Astrocyte (in vitro differentiated cells and primary cell): ENCODE results near the gene POU6F2. TPM values are rescaled to one million over a fixed set of nuclear protein-coding genes. Genes with fewer than 3 reads are reported as not detected.

ENCODE experiments used
- DNase-seq: peaks from one replicate; pipeline ENCODE4 v3.0.0-alpha.2; 2010; ENCODE audit warnings: low read depth
- FAIRE-seq: peaks from 2 replicates; lab custom pipeline; 2011; peaks lifted over from hg19 to GRCh38; lab: Jason Lieb, UNC
- H2AFZ ChIP-seq: 2 replicates; pipeline ENCODE4 v1.6.0; 2012; ENCODE audit warnings: low read depth, low read length, inconsistent platforms
- H3K27ac ChIP-seq: 2 replicates; pipeline ENCODE4 v1.5.1; 2011; ENCODE audit warnings: low read depth, low read length, inconsistent platforms
- H3K27me3 ChIP-seq: 2 replicates; pipeline ENCODE4 v1.6.0; 2011; ENCODE audit warnings: low read length, inconsistent platforms; ENCODE audit not compliant: insufficient read depth
- H3K36me3 ChIP-seq: 2 replicates; pipeline ENCODE4 v1.5.1; 2011; ENCODE audit warnings: low read length, inconsistent platforms; ENCODE audit not compliant: insufficient read depth
- H3K4me1 ChIP-seq: 2 replicates; pipeline ENCODE4 v1.5.1; 2011; ENCODE audit warnings: low read length, inconsistent platforms; ENCODE audit not compliant: insufficient read depth
- H3K4me2 ChIP-seq: 2 replicates; pipeline ENCODE4 v1.6.0; 2012; ENCODE audit warnings: low read length, inconsistent platforms
- H3K4me3 ChIP-seq: 2 replicates; pipeline ENCODE4 v1.5.1; 2011; ENCODE audit warnings: low read depth, mild to moderate bottlenecking, low read length, inconsistent platforms; ENCODE audit not compliant: insufficient read depth
- H3K79me2 ChIP-seq: 2 replicates; pipeline ENCODE4 v1.6.0; 2012; ENCODE audit warnings: mild to moderate bottlenecking, low read length, inconsistent platforms; ENCODE audit not compliant: insufficient read depth
- H3K9ac ChIP-seq: 2 replicates; pipeline ENCODE4 v1.6.0; 2012; ENCODE audit warnings: mild to moderate bottlenecking, low read length, inconsistent platforms
- H3K9me3 ChIP-seq: 2 replicates; pipeline ENCODE4 v1.5.1; 2012; ENCODE audit warnings: low read depth, mild to moderate bottlenecking, low read length, inconsistent platforms; ENCODE audit not compliant: insufficient read depth
- H4K20me1 ChIP-seq: 2 replicates; pipeline ENCODE4 v1.6.0; 2012; ENCODE audit warnings: low read length, inconsistent platforms; ENCODE audit not compliant: insufficient read depth
- H3K27ac Mint-ChIP-seq: one replicate; pipeline ENCODE4 v1.8.0; 2021; ENCODE audit warnings: mild to moderate bottlenecking, mixed read lengths; ENCODE audit not compliant: unreplicated experiment
- H3K27me3 Mint-ChIP-seq: one replicate; pipeline ENCODE4 v1.8.0; 2021; ENCODE audit warnings: low read depth, mixed read lengths; ENCODE audit not compliant: unreplicated experiment
- H3K36me3 Mint-ChIP-seq: one replicate; pipeline ENCODE4 v1.8.0; 2021; ENCODE audit warnings: low read depth, mixed read lengths; ENCODE audit not compliant: unreplicated experiment
- H3K4me1 Mint-ChIP-seq: one replicate; pipeline ENCODE4 v1.8.0; 2021; ENCODE audit warnings: low read depth, mixed read lengths; ENCODE audit not compliant: unreplicated experiment
- H3K4me3 Mint-ChIP-seq: one replicate; pipeline ENCODE4 v1.8.0; 2021; ENCODE audit warnings: mild to moderate bottlenecking, moderate library complexity, mixed read lengths; ENCODE audit not compliant: unreplicated experiment
- H3K9me3 Mint-ChIP-seq: one replicate; pipeline ENCODE4 v1.8.0; 2021; ENCODE audit warnings: mild to moderate bottlenecking, mixed read lengths; ENCODE audit not compliant: unreplicated experiment
- CTCF ChIP-seq: IDR thresholded peaks from 2 replicates; pipeline ENCODE4 v1.5.1; 2011; ENCODE audit warnings: low read depth, mild to moderate bottlenecking, inconsistent platforms, low read length, moderate library complexity; ENCODE audit not compliant: insufficient read depth
- EZH2 ChIP-seq: IDR thresholded peaks from 2 replicates; pipeline ENCODE4 v1.6.1; 2012; ENCODE audit warnings: mild to moderate bottlenecking, low read length, inconsistent platforms; ENCODE audit not compliant: insufficient read depth
- total RNA-seq: library from RNA; stranded (reverse); gene quantifications from 2 replicates; pipeline ENCODE4 v1.2.1, GENCODE V29; 2021

The POU6F2 gene
- total RNA-seq, 1 donor from 2014 or later, result 0.45 TPM

- H3K36me3 Mint-ChIP-seq, result no peaks in the 10 kb centered on the region
- H3K9me3 Mint-ChIP-seq, result peaks cover 4% of the 10 kb centered on the region
- DNase-seq (no peak), FAIRE-seq (no peak)
- Histone ChIP-seq H3K36me3 (no peaks in the 10 kb centered on the region), H3K4me2 (no peak overlapping the region), H4K20me1 (no peaks in the 10 kb centered on the region), H3K27ac (no peak overlapping the region), H3K4me1 (no peaks in the 10 kb centered on the region), H2AFZ (no peak overlapping the region), H3K9me3 (no peaks in the 10 kb centered on the region), H3K4me3 (no peak overlapping the region), H3K9ac (no peak overlapping the region), H3K79me2 (no peaks in the 10 kb centered on the region), H3K27me3 (no peaks in the 10 kb centered on the region)
- no peak overlapping the region for H3K27ac Mint-ChIP-seq
- no peaks in the 10 kb centered on the region for H3K4me1 Mint-ChIP-seq
- no peak overlapping the region for H3K4me3 Mint-ChIP-seq
- H3K27me3 Mint-ChIP-seq, result peaks cover 4% of the 10 kb centered on the region
- TF ChIP-seq EZH2, result no peak
These were observed 155.4 kb downstream of the POU6F2 start for GRCh38 chr7:39133088-39133487.

- no peak overlapping the region for H3K4me3 ChIP-seq
- H3K9me3 ChIP-seq, result no peaks in the 10 kb centered on the region
- no peak overlapping the region for H3K4me2 ChIP-seq
- H3K27me3 ChIP-seq, result no peaks in the 10 kb centered on the region
- no peak overlapping the region for H3K4me3 Mint-ChIP-seq
- no peaks in the 10 kb centered on the region for H3K27me3 Mint-ChIP-seq
- no peaks in the 10 kb centered on the region for H3K4me1 ChIP-seq
- no peak overlapping the region for H2AFZ ChIP-seq
- no peak overlapping the region for H3K27ac Mint-ChIP-seq
- peaks cover 10% of the 10 kb centered on the region for H3K9me3 Mint-ChIP-seq
- H3K9ac ChIP-seq, result no peak overlapping the region
- FAIRE-seq (no peak), DNase-seq (no peak)
- no peaks in the 10 kb centered on the region for H3K79me2 ChIP-seq
- no peaks in the 10 kb centered on the region for H4K20me1 ChIP-seq
- TF ChIP-seq CTCF, result no peak
- no peak for TF ChIP-seq EZH2
- H3K27ac ChIP-seq, result no peak overlapping the region
- H3K4me1 Mint-ChIP-seq, result no peaks in the 10 kb centered on the region
- no peaks in the 10 kb centered on the region for H3K36me3 Mint-ChIP-seq
- no peaks in the 10 kb centered on the region for H3K36me3 ChIP-seq
These were observed 159.8 kb downstream of the POU6F2 start for GRCh38 chr7:39137480-39137879.

GRCh38 chr7:39142750-39143149 is 165.0 kb downstream of the POU6F2 start:
- TF ChIP-seq CTCF, result no peak
- no peak for TF ChIP-seq EZH2
- Mint-ChIP-seq H3K27ac (no peak overlapping the region), H3K36me3 (no peaks in the 10 kb centered on the region), H3K4me1 (no peaks in the 10 kb centered on the region), H3K27me3 (no peaks in the 10 kb centered on the region), H3K9me3 (peaks cover 6% of the 10 kb centered on the region), H3K4me3 (no peak overlapping the region)
- no peak overlapping the region for H3K4me2 ChIP-seq
- H3K79me2 ChIP-seq, result no peaks in the 10 kb centered on the region
- H3K9ac ChIP-seq, result no peak overlapping the region
- no peaks in the 10 kb centered on the region for H4K20me1 ChIP-seq
- no peak overlapping the region for H3K4me3 ChIP-seq
- DNase-seq (no peak), FAIRE-seq (no peak)
- no peaks in the 10 kb centered on the region for H3K9me3 ChIP-seq
- H3K4me1 ChIP-seq, result no peaks in the 10 kb centered on the region
- H2AFZ ChIP-seq, result no peak overlapping the region
- H3K27me3 ChIP-seq, result no peaks in the 10 kb centered on the region
- no peaks in the 10 kb centered on the region for H3K36me3 ChIP-seq
- no peak overlapping the region for H3K27ac ChIP-seq
